ENCODE data around the gene ZNF771. TPM values are rescaled to one million over a fixed set of nuclear protein-coding genes. Genes with fewer than 3 reads are reported as not detected.
"Not testable (repeated sequence)": the region's sequence is repeated elsewhere in the genome, so short reads cannot be mapped to it uniquely, and the experiment has no call there.

ZNF771 gene
- total RNA-seq, 8 experiments from 2014 or later: 1.6 to 6.9 (median 3.7) TPM

DNA sequence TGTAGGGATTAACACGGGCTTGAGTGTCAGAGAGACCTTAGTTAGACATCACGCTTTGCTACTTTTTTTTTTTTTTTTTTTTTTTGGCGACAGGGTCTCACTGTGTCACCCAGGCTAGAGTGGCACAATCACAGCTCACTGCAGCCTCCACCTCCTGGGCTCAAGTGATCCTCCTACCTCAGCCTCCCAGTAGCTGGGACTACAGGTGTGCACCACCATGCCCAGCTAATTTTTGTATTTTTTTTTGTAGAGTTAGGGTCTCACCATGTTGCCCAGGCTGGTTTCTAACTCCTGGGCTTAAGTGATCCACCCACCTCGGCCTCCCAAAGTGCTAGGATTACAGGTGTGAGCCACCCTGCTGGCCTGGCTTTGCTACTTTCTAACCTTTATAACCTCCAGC lies 10.8 kb upstream of the ZNF771 start:
- H3K27ac ChIP-seq; ATAC-seq (replicated peaks in 6 of 8); in situ Hi-C loops (cut with MboI; ENCODE audit: low pct_unique_long_range_greater_than_20kb in 2 of 9, low sequenced_read_pairs in 9 of 9, unreplicated experiment in 9 of 9): not testable (repeated sequence)
- Histone ChIP-seq H3K4me1 (replicated peaks in 1 of 2) (peaks cover 11 to 27% of the 10 kb centered on the region in 2 donors), H3K4me3 (peak overlapping the region in 4 of 5 donors; percentile 93 to 98 (median 96))
- WGBS, 10 experiments: 71 to 96% (median 86%) methylated on average over 2 to 4 of the region's 4 CpGs; no CpG with 5 or more reads in 3 of the 10 experiments

DNA sequence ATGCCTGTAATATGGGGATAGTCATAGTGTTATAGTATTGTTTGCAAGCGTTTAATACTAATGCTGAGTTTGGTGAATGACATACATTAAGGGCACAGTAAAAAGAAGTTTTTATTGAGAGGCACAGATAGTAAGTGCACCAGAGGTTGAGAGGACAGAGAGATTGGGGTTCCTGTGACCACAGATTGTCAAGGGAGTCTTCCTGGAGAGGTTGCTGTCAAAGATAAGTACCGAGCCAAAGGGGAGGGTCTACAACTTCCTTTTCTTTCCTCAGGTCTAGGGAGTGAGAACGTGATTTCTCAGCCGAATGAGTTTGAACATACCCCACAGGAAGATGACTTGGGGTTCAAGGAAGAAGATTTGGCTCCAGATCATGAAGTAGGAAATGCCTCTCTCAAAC lies 10.3 kb upstream of the ZNF771 start:
- no peak for ATAC-seq (replicated peaks in 6 of 8)
- H3K4me1 ChIP-seq (replicated peaks in 1 of 2): peaks cover 11 to 27% of the 10 kb centered on the region in 2 donors
- no peak overlapping the region for H3K4me3 ChIP-seq
- 67 to 100% (median 88%) methylated on average over 1 to 4 of the region's 4 CpGs; no CpG with 5 or more reads in 4 of the 10 experiments for WGBS, 10 experiments
- in situ Hi-C loops (cut with MboI; ENCODE audit: low pct_unique_long_range_greater_than_20kb in 2 of 9, low sequenced_read_pairs in 9 of 9, unreplicated experiment in 9 of 9): no loop called here
- H3K27ac ChIP-seq: no peak overlapping the region

DNA sequence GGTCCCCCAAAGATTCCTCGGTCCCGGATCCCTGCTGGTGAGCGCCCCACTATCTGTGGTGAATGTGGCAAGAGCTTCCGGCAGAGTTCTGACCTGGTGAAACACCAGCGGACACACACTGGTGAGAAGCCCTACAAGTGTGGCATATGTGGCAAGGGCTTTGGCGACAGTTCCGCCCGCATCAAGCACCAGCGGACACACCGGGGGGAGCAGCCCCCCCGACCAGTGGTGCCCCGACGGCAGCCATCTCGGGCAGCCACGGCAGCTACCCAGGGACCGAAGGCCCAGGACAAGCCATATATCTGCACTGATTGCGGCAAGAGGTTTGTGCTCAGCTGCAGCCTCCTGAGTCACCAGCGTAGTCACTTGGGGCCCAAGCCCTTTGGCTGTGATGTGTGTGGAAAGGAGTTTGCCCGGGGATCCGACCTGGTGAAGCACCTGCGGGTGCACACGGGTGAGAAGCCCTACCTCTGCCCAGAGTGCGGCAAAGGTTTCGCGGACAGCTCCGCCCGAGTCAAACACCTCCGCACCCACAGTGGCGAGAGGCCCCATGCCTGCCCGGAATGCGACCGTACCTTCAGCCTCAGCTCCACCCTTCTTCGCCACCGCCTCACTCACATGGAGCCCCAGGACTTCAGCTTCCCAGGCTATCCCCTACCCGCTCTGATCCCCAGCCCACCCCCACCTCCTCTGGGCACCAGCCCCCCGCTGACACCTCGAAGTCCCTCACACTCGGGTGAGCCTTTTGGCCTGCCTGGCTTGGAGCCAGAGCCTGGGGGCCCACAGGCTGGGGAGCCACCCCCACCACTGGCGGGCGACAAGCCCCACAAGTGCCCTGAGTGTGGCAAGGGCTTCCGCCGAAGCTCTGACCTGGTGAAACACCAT lies 9.4 kb upstream of the ZNF771 start:
- Histone ChIP-seq H3K4me3 (no peak overlapping the region), H3K27ac (no peak overlapping the region), H3K4me1 (replicated peaks in 1 of 2) (peaks cover 11 to 27% of the 10 kb centered on the region in 2 donors)
- no peak for ATAC-seq (replicated peaks in 6 of 8)
- 91 to 100% (median 98%) methylated on average over 1 to 20 of the region's 42 CpGs; no CpG with 5 or more reads in 7 of the 10 experiments for WGBS, 10 experiments
- in situ Hi-C loops (cut with MboI; ENCODE audit: low pct_unique_long_range_greater_than_20kb in 2 of 9, low sequenced_read_pairs in 9 of 9, unreplicated experiment in 9 of 9): no loop called here

DNA sequence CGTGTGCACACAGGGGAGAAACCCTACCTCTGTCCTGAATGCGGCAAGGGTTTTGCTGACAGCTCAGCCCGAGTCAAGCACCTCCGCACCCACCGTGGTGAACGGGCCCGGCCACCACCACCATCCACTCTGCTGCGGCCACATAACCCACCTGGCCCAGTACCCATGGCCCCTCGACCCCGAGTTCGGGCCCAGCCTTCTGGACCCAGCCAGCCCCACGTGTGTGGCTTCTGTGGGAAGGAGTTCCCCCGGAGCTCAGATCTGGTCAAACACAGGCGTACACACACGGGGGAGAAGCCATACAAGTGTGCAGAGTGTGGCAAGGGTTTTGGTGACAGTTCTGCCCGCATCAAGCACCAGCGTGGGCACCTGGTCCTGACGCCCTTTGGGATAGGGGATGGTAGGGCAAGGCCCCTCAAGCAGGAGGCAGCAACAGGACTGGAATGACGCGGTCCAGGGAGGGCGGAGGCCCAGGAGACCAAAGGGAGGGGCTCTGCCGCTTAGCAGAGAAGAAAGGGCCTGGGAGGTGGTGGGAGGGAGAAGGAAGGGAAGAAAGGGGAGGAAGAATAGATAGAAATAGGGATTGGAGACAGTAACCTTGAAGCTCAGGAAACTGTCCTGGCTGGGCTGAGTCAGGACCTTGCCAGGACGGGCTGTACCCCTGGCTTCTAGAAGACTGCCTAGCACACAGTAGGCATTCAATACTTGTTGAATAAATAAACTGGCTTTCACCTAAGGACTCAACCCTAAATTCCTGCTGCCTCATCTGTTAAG lies 8.6 kb upstream of the ZNF771 start:
- ATAC-seq (replicated peaks in 6 of 8): no peak
- in situ Hi-C loops (cut with MboI; ENCODE audit: low pct_unique_long_range_greater_than_20kb in 2 of 9, low sequenced_read_pairs in 9 of 9, unreplicated experiment in 9 of 9): no loop called here
- WGBS, 10 experiments: 30 to 88% (median 65%) methylated on average over 1 to 6 of the region's 23 CpGs; no CpG with 5 or more reads in 5 of the 10 experiments
- Histone ChIP-seq H3K4me3 (no peak overlapping the region), H3K27ac (no peak overlapping the region), H3K4me1 (replicated peaks in 1 of 2) (peaks cover 10 to 23% of the 10 kb centered on the region in 2 donors)

DNA sequence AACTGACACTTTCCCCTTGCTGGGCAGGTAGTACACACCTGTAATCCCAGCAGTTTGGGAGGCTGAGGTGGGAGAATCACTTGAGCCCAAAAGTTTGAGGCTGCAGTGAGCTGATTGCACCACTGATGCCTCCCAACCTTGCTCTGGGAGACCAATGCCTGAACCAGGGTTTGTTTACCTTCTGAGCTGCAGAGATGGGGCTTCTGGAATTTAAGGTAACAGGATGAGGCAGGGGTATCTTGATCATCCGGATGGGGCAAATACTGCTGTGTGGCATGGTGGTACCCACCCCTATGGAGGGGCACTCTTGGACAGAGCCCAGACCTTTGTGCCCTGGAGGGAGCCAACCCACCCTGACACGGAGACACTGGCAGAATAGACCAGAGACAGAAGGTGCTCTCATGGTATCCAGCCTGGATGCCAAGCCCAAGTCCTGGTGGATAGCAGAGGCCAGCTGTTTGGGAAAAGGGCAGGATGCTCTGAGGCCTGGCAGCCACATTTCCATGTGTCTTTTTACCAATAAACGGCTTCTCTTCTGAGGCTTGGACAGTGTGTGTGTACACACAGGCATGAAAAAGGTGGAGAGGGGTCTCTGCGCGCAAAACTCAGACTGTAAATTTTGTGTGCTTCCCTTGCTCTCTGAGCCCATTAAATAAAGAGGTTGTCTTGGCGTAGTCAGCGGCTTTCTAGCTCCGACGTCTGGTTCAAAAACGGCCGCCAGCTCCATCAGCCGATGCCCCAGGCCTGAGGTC lies 7.8 kb upstream of the ZNF771 start:
- ATAC-seq (replicated peaks in 6 of 8): no peak
- H3K4me1 ChIP-seq (replicated peaks in 1 of 2): peaks cover 6 to 19% of the 10 kb centered on the region in 2 donors
- in situ Hi-C loops (cut with MboI; ENCODE audit: low pct_unique_long_range_greater_than_20kb in 2 of 9, low sequenced_read_pairs in 9 of 9, unreplicated experiment in 9 of 9): loop anchor here in 3 of 9 experiments (25.0 kb wide), 2 partner anchors 287 to 312 kb away; partner anchors contain the start of genes PPP4C (in 2 of the 3), TBX6 (in 2 of the 3), YPEL3 (in 2 of the 3) and GDPD3 (in 1 of the 3)
- H3K4me3 ChIP-seq: peak overlapping the region; percentile 32 to 49 (median 48)
- peak overlapping the region; percentile 83 to 95 for H3K27ac ChIP-seq
- WGBS, 10 experiments: 9 to 65% (median 30%) methylated on average over 2 to 7 of the region's 12 CpGs; no CpG with 5 or more reads in 5 of the 10 experiments

DNA sequence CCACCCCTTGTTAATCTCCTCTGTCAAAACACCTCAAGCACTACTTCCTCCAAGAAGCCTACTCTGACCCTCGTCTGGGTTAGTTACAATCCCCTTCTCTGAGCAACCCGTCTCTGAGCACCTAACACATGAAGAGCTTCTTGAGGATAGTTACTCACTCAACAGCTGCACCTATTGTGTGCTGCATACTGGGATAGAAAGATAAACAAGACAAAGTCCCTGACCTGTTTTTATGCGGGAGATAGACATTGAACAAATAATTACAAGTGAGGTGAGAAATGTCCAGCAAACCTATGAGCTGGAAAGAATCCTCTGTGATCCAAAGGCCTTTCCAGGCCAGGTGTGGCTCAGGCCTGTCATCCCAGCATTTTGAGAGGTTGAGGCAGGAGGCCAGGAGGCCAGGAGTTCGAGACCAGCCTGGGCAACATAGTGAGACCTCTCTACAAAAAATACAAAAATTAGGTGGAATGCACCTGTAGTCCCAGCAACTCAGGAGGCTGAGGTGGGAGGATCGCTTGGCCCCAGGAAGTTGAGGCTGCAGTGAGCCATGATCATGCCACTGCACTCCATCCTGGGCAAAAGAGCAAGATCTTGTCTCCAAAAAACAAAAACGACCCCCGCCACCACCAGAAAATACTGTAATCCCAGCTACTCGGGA lies 5.5 kb upstream of the ZNF771 start:
- H3K27ac ChIP-seq: no peak overlapping the region
- in situ Hi-C loops (cut with MboI; ENCODE audit: low pct_unique_long_range_greater_than_20kb in 2 of 9, low sequenced_read_pairs in 9 of 9, unreplicated experiment in 9 of 9): loop anchor here in 3 of 9 experiments (25.0 kb wide), 2 partner anchors 290 to 315 kb away; partner anchors contain the start of genes PPP4C (in 2 of the 3), TBX6 (in 2 of the 3), YPEL3 (in 2 of the 3) and GDPD3 (in 1 of the 3)
- WGBS, 10 experiments: 60 to 92% (median 73%) methylated on average over 1 to 6 of the region's 8 CpGs; no CpG with 5 or more reads in 3 of the 10 experiments

DNA sequence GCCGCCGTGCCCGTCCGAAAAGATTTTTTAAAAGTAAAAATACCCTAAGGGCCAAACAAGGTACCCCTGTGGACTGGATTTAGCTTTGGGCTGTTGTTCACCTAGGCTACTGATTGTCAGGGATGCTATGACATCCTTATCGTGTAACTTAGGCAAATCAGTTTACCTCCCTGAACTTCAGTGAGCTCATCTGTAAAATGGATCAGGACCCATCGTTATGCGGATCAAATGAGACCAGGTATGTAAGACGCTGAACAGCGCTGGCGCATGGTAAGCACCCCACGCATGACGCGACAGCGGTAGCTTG lies 658 bp upstream of the ZNF771 start:
- Histone ChIP-seq H3K27ac (no peak overlapping the region), H3K4me3 (peak overlapping the region; percentile 49 to 68 (median 60)), H3K4me1 (replicated peaks in 1 of 2) (peaks cover 6 to 9% of the 10 kb centered on the region in 2 donors)
- WGBS, 10 experiments: 27 to 63% (median 31%) methylated on average over 3 to 11 of the region's 14 CpGs; no CpG with 5 or more reads in 3 of the 10 experiments
- in situ Hi-C loops (cut with MboI; ENCODE audit: low pct_unique_long_range_greater_than_20kb in 2 of 9, low sequenced_read_pairs in 9 of 9, unreplicated experiment in 9 of 9): loop anchor here in 3 of 9 experiments (25.0 kb wide), 2 partner anchors 294 to 319 kb away; partner anchors contain the start of genes PPP4C (in 2 of the 3), TBX6 (in 2 of the 3), YPEL3 (in 2 of the 3) and GDPD3 (in 1 of the 3)
- no peak for ATAC-seq (replicated peaks in 6 of 8)

More for the DNA sequence above, 5.5 kb upstream of the ZNF771 start:
- ATAC-seq (replicated peaks in 6 of 8): no peak
- no peak overlapping the region for H3K4me3 ChIP-seq
- H3K4me1 ChIP-seq (replicated peaks in 1 of 2): peaks cover 6 to 13% of the 10 kb centered on the region in 2 donors

DNA sequence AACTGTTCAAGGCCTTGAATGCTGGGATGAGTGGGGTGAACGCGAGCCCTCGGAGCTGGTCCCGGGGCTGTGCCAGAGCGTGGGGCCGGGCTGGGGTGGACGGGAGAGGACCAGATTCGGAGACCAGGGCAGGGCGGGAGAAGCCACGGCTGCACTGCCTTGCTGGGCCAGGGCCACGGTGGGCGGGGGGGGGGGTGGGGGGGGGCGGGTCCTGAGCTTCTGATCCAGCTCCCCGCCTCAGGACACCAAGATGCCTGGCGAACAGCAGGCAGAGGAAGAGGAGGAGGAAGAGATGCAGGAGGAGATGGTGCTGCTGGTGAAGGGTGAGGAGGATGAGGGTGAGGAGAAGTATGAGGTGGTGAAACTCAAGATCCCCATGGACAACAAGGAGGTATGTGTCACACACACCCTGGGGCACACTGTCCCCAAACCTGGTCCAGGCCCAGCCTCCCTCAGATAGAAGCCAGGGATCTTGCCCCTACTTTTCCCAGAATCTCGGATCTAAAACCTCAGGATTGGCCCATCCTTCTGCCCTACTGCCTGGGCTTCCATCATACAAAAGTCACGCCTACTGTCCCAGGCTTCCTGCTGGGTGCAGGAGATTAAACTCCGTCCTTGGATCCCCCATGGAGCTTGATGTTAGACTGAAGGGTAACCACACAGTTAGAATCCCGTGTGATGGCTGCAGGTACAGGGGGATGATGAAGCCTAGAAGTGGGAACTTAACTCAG lies 563 bp downstream of the ZNF771 start:
- 28 to 70% (median 63%) methylated on average over 1 to 2 of the region's 19 CpGs; no CpG with 5 or more reads in 4 of the 10 experiments for WGBS, 10 experiments
- in situ Hi-C loops (cut with MboI; ENCODE audit: low pct_unique_long_range_greater_than_20kb in 2 of 9, low sequenced_read_pairs in 9 of 9, unreplicated experiment in 9 of 9): loop anchor here in 3 of 9 experiments (25.0 kb wide), 2 partner anchors 296 to 321 kb away; partner anchors contain the start of genes PPP4C (in 2 of the 3), TBX6 (in 2 of the 3), YPEL3 (in 2 of the 3) and GDPD3 (in 1 of the 3)
- Histone ChIP-seq H3K4me3 (peak overlapping the region; percentile 49 to 68 (median 60)), H3K27ac (no peak overlapping the region), H3K4me1 (replicated peaks in 1 of 2) (peaks cover 6 to 9% of the 10 kb centered on the region in 2 donors)
- ATAC-seq (replicated peaks in 6 of 8): peak in 6 of 8 experiments; percentile 17 to 47 (median 38)

DNA sequence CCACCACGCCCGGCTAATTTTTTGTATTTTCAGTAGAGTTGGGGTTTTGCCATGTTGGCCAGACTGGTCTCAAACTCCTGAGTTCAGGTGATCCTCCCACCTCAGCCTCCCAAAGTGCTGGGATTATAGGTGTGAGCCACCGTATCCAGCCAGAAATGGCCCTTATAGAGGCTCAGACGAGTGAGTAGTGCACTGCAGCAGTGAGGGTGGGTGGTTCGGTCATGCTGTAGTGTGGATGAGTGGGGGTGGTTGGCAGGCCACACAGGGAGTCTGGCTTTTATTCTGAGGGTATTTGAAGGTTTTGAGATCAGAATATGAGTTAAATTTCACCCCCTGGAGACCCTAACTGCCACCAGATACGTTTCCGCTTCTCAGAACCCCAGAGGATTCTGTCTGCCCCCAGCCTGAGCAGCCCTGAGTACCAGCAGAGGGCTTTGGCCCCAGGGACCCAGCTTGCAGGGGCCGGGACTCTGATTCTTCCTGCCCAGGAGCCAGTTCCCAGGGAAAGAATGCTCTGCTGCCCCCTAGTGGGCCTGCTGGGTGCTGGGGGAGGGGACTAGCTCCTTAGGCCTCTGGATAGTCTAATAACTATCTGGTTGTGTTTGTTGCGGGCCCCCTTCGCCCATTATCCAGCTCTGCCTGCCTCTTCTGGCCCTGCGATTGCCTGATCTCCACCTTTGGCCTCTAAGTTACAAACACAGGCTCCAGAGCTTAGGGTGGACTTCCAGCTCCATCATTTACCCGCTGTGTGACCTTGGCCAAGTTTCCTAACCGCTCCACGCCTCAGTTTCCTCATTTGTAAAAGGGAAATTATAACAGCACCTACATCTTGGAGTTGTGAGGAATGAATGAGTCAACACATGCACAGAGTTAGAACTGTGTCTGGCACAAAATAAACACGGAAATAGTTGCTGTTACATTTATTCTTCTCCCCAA lies 2.0 kb downstream of the ZNF771 start:
- Histone ChIP-seq H3K4me3 (peak overlapping the region in 1 of 5 donors; percentile 0), H3K4me1 (replicated peaks in 1 of 2) (peaks cover 6 to 9% of the 10 kb centered on the region in 2 donors), H3K27ac (peak overlapping the region in 1 of 2 donors; percentile 3)
- peak; percentile 43 to 69 (median 68) for ATAC-seq (replicated peaks in 6 of 8)
- in situ Hi-C loops (cut with MboI; ENCODE audit: low pct_unique_long_range_greater_than_20kb in 2 of 9, low sequenced_read_pairs in 9 of 9, unreplicated experiment in 9 of 9): loop anchor here in 3 of 9 experiments (25.0 kb wide), 2 partner anchors 297 to 322 kb away; partner anchors contain the start of genes PPP4C (in 2 of the 3), TBX6 (in 2 of the 3), YPEL3 (in 2 of the 3) and GDPD3 (in 1 of the 3)
- WGBS, 10 experiments: 48 to 100% (median 70%) methylated on average over 2 to 11 of the region's 15 CpGs; no CpG with 5 or more reads in 2 of the 10 experiments

Data from motor neuron (in vitro differentiated cells).